ENCODE measurements around the gene NEU3. TPM values are rescaled to one million over a fixed set of nuclear protein-coding genes. Genes with fewer than 3 reads are reported as not detected.
"Not testable (repeated sequence)": the region's sequence is repeated elsewhere in the genome, so short reads cannot be mapped to it uniquely, and the experiment has no call there.

The NEU3 gene
- 9.2 TPM for total RNA-seq

- DNase-seq (ENCODE audit: low spot score) (peak; percentile 87), ATAC-seq (peak; percentile 94)
Measured at GRCh38 chr11:74988541-74989259, at the start of gene NEU3. TSS of gene NEU3 (plus strand) at chr11:74988933. CDS start at chr11:74989061, 128 bp downstream.

GRCh38 chr11:74941492-74941891, 47.2 kb upstream of the NEU3 start:
- DNase-seq (ENCODE audit: low spot score) = no peak
- no peak for ATAC-seq

- ATAC-seq (no peak), DNase-seq (ENCODE audit: low spot score) (no peak)
Measured at GRCh38 chr11:74942073-74942759, 46.5 kb upstream of the NEU3 start.

- no peak for DNase-seq (ENCODE audit: low spot score)
- peak; percentile 59 for ATAC-seq
Measured at GRCh38 chr11:74948546-74948897, 40.2 kb upstream of the NEU3 start.

- ATAC-seq (peak; percentile 98), DNase-seq (ENCODE audit: low spot score) (peak; percentile 99)
Measured at GRCh38 chr11:74948898-74949752, 39.6 kb upstream of the NEU3 start, which contains the start of the genes SPCS2 and XRRA1. TSS of gene SPCS2 (plus strand) at chr11:74949266. CDS start at chr11:74949286, 20 bp downstream. TSS of gene XRRA1 (minus strand) at chr11:74949091. CDS start at chr11:74940878, 8,213 bp downstream.

GRCh38 chr11:74949753-74950137, 39.0 kb upstream of the NEU3 start:
- DNase-seq (ENCODE audit: low spot score) (no peak), ATAC-seq (no peak)

GRCh38 chr11:74950374-74950969, 38.3 kb upstream of the NEU3 start:
- ATAC-seq (no peak), DNase-seq (ENCODE audit: low spot score) (no peak)

- no peak for DNase-seq (ENCODE audit: low spot score)
- ATAC-seq = no peak
Measured at GRCh38 chr11:74951226-74951625, 37.5 kb upstream of the NEU3 start.

GRCh38 chr11:74952752-74953151, 36.0 kb upstream of the NEU3 start:
- DNase-seq (ENCODE audit: low spot score) = no peak
- ATAC-seq = no peak

GRCh38 chr11:74953451-74953850, 35.3 kb upstream of the NEU3 start:
- ATAC-seq (no peak), DNase-seq (ENCODE audit: low spot score) (no peak)

GRCh38 chr11:74954199-74954598, 34.5 kb upstream of the NEU3 start:
- DNase-seq (ENCODE audit: low spot score) = no peak
- ATAC-seq = no peak

GRCh38 chr11:74956397-74957015, 32.2 kb upstream of the NEU3 start:
- ATAC-seq (no peak), DNase-seq (ENCODE audit: low spot score) (no peak)

GRCh38 chr11:74957937-74958629, 30.6 kb upstream of the NEU3 start:
- ATAC-seq (no peak), DNase-seq (ENCODE audit: low spot score) (no peak)

GRCh38 chr11:74960128-74960527, 28.6 kb upstream of the NEU3 start:
- not testable (repeated sequence) for ATAC-seq; DNase-seq (ENCODE audit: low spot score)

- DNase-seq (ENCODE audit: low spot score) (no peak), ATAC-seq (no peak)
Measured at GRCh38 chr11:74966651-74967050, 22.1 kb upstream of the NEU3 start.

- no peak for DNase-seq (ENCODE audit: low spot score)
- no peak for ATAC-seq
Measured at GRCh38 chr11:74970852-74971395, 17.8 kb upstream of the NEU3 start.

- DNase-seq (ENCODE audit: low spot score) = no peak
- ATAC-seq = no peak
Measured at GRCh38 chr11:74971424-74971823, 17.3 kb upstream of the NEU3 start.

GRCh38 chr11:74978041-74978440, 10.7 kb upstream of the NEU3 start:
- ATAC-seq (peak; percentile 68), DNase-seq (ENCODE audit: low spot score) (no peak)

GRCh38 chr11:74980634-74981033, 8.1 kb upstream of the NEU3 start:
- no peak for ATAC-seq
- DNase-seq (ENCODE audit: low spot score) = no peak

GRCh38 chr11:74981888-74982287, 6.8 kb upstream of the NEU3 start:
- ATAC-seq = peak; percentile 31
- DNase-seq (ENCODE audit: low spot score) = no peak
